H1 (cell line): Measurements from ENCODE around the gene ITGA6. TPM values are rescaled to one million over a fixed set of nuclear protein-coding genes. Genes with fewer than 3 reads are reported as not detected.

Source experiments
- ATF2 ChIP-seq: IDR thresholded peaks from 2 replicates; pipeline ENCODE4 v1.6.1; 2012; ENCODE audit warnings: low read length, inconsistent platforms
- ATF3 ChIP-seq: IDR thresholded peaks from 2 replicates; pipeline ENCODE4 v1.6.1; 2011; ENCODE audit warnings: low read depth, mild to moderate bottlenecking, low read length; ENCODE audit not compliant: insufficient read depth
- BACH1 ChIP-seq: IDR thresholded peaks from 2 replicates; pipeline ENCODE4 v1.6.1; 2012; ENCODE audit warnings: low read length, improper control_type of control experiment
- CBX5 ChIP-seq: fragments of 300-800, 300-1000 bp; sonication (generic); IDR thresholded peaks from 2 replicates; pipeline ENCODE4 v1.7.1; 2016; ENCODE audit warnings: antibody characterized with exemption, low read length, low read depth
- CEBPB ChIP-seq: IDR thresholded peaks from 2 replicates; pipeline ENCODE4 v1.6.1; 2012; ENCODE audit warnings: low read depth, low read length
- CREB1 ChIP-seq: IDR thresholded peaks from 2 replicates; pipeline ENCODE4 v1.6.1; 2012; ENCODE audit warnings: inconsistent platforms
- JUND ChIP-seq: IDR thresholded peaks from 2 replicates; pipeline ENCODE4 v1.6.1; 2011; ENCODE audit warnings: mild to moderate bottlenecking, improper control_type of control experiment, low read length
- KDM4A ChIP-seq: IDR thresholded peaks from one replicate; pipeline ENCODE4 v1.7.1; 2012; ENCODE audit warnings: low read depth, mild to moderate bottlenecking, moderate library complexity, low read length, inconsistent platforms; ENCODE audit not compliant: severe bottlenecking
- PHF8 ChIP-seq: fragments of 200-600 bp; sonication (generic); conservative IDR thresholded peaks from 2 replicates; pipeline ENCODE4 v1.7.1; 2012; ENCODE audit warnings: low read depth, mild to moderate bottlenecking, inconsistent platforms, low read length, moderate library complexity
- POLR2A ChIP-seq, 2 experiments: IDR thresholded peaks; 1 replicate in 1 of 2; 2 replicates in 1 of 2; pipeline ENCODE4 v1.6.1; 2011; ENCODE audit warnings: low read depth in 2 of 2, low read length in 2 of 2, mild to moderate bottlenecking in 2 of 2; ENCODE audit errors: control extremely low read depth in 1 of 2
- POLR2AphosphoS5 ChIP-seq: IDR thresholded peaks from 2 replicates; pipeline ENCODE4 v1.6.1; 2011; ENCODE audit warnings: low read depth, low read length
- SIN3A ChIP-seq, 2 experiments: IDR thresholded peaks in 1 of 2; conservative IDR thresholded peaks in 1 of 2; 2 replicates each; pipeline ENCODE4 v1.6.1; 2011 to 2012; ENCODE audit warnings: low read length in 2 of 2, improper control_type of control experiment in 1 of 2, low read depth in 1 of 2, mild to moderate bottlenecking in 1 of 2
- SIX5 ChIP-seq: IDR thresholded peaks from 2 replicates; pipeline ENCODE4 v1.6.1; 2011; ENCODE audit warnings: mild to moderate bottlenecking, low read depth, low read length
- TAF1 ChIP-seq: IDR thresholded peaks from 2 replicates; pipeline ENCODE4 v1.6.1; 2011; ENCODE audit warnings: mild to moderate bottlenecking, low read depth, low read length
- TAF7 ChIP-seq: optimal IDR thresholded peaks from 2 replicates; pipeline ENCODE3; 2011; ENCODE audit warnings: low read depth, mild to moderate bottlenecking, inconsistent platforms, low read length, moderate library complexity, borderline replicate concordance
- TBP ChIP-seq: IDR thresholded peaks from 2 replicates; pipeline ENCODE4 v1.6.1; 2011; ENCODE audit warnings: low read depth, low read length, improper control_type of control experiment
- TCF12 ChIP-seq: IDR thresholded peaks from 2 replicates; pipeline ENCODE4 v1.6.1; 2011; ENCODE audit warnings: low read depth, mild to moderate bottlenecking, low read length
- ZNF274 ChIP-seq: IDR thresholded peaks from 2 replicates; pipeline ENCODE4 v1.7.0; 2012; ENCODE audit warnings: low read length, borderline replicate concordance; ENCODE audit errors: extremely low read depth
- polyA plus RNA-seq, 7 experiments: library from polyadenylated mRNA; depleted of rRNA in 3 of 7; stranded (reverse) in 5 of 7; unstranded in 2 of 7; fragments of >200 nt in 5 of 7; fragments of 200-250 nt in 2 of 7; gene quantifications; 1 replicate in 5 of 7; 2 replicates in 1 of 7; 4 replicates in 1 of 7; pipeline versions ENCODE4 v1.2.1 to v1.2.3, GENCODE V29; 2011 to 2013; ENCODE audit warnings: missing spikeins in 2 of 7, mixed read lengths in 2 of 7
- total RNA-seq: library from RNA; stranded (reverse); fragmentation: NEBNext Ultra II Directional; extraction: Animal tissue kit (Norgen Biotek cat#: 25700); gene quantifications from 2 replicates; pipeline ENCODE4 v1.2.1, GENCODE V29; 2021
- TF ChIP-seq, protein P1 (sequence below), 3 experiments: IDR thresholded peaks; 1 replicate in 2 of 3; 2 replicates in 1 of 3; pipeline versions ENCODE4 v1.5.1 to v1.6.1; 2011; ENCODE audit warnings: low read length in 3 of 3, mild to moderate bottlenecking in 3 of 3, inconsistent platforms in 2 of 3, low read depth in 1 of 3, moderate library complexity in 1 of 3; ENCODE audit not compliant: insufficient read depth in 1 of 3; ENCODE audit errors: control extremely low read depth in 1 of 3
- TF ChIP-seq, protein P2 (sequence below): IDR thresholded peaks from 2 replicates; pipeline ENCODE4 v1.6.1; 2012; ENCODE audit warnings: inconsistent platforms

ITGA6 gene
- total and polyA plus RNA-seq, 2 of the 8 experiments (the other 6 are each of a cell fraction or from before 2014, with no cell fraction given) = 26.9 to 118 TPM

DNA sequence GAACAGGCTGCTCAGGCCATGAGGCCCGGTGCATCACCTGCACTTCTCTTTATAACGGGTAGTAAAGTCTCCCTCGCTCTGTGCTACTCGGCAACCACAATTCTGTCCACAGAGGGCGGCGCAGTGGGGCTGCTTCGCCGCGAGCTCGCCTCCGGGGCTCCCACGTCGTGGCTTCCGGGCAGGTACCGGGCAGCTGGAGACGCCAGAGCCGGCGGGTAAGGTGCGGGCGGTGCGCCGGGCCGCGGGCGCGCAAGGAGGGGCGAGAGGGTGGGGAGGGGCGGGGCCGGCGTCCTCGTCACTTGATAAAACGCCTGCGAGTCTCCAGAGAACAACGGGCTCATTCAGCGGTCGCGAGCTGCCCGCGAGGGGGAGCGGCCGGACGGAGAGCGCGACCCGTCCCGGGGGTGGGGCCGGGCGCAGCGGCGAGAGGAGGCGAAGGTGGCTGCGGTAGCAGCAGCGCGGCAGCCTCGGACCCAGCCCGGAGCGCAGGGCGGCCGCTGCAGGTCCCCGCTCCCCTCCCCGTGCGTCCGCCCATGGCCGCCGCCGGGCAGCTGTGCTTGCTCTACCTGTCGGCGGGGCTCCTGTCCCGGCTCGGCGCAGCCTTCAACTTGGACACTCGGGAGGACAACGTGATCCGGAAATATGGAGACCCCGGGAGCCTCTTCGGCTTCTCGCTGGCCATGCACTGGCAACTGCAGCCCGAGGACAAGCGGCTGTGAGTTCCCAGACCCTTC is at the start of gene ITGA6 (continued):
- no peak for TF ChIP-seq ATF2
- TF ChIP-seq POLR2A (IDR thresholded peaks at IDR 0.05; ENCODE audit: control extremely low read depth in 1 of 2, low read depth in 2 of 2, low read length in 2 of 2) = peak; percentile 60 to 83
- no peak for TF ChIP-seq CEBPB
- no peak for TF ChIP-seq SIX5
- TF ChIP-seq ZNF274 = no peak
- no peak for TF ChIP-seq ATF3
- TF ChIP-seq, protein P1, sequence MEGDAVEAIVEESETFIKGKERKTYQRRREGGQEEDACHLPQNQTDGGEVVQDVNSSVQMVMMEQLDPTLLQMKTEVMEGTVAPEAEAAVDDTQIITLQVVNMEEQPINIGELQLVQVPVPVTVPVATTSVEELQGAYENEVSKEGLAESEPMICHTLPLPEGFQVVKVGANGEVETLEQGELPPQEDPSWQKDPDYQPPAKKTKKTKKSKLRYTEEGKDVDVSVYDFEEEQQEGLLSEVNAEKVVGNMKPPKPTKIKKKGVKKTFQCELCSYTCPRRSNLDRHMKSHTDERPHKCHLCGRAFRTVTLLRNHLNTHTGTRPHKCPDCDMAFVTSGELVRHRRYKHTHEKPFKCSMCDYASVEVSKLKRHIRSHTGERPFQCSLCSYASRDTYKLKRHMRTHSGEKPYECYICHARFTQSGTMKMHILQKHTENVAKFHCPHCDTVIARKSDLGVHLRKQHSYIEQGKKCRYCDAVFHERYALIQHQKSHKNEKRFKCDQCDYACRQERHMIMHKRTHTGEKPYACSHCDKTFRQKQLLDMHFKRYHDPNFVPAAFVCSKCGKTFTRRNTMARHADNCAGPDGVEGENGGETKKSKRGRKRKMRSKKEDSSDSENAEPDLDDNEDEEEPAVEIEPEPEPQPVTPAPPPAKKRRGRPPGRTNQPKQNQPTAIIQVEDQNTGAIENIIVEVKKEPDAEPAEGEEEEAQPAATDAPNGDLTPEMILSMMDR (IDR thresholded peaks at IDR 0.05; ENCODE audit: control extremely low read depth in 1 of 3, insufficient read depth in 1 of 3, low read depth in 1 of 3, low read length in 3 of 3) = peak in 1 of 3 experiments; percentile 32; a peak in 2 of 4 replicates
- TF ChIP-seq BACH1 = 0 out of 2 replicates have a peak, but pooled peaks have one; percentile 33
- TF ChIP-seq TAF7 = no peak
- TF ChIP-seq TBP = peak; percentile 79
- peak; percentile 60 for TF ChIP-seq POLR2AphosphoS5
- no peak for TF ChIP-seq TCF12
- TF ChIP-seq TAF1 = peak; percentile 69
- TF ChIP-seq SIN3A (conservative IDR thresholded peaks at IDR 0.05 in 1 of 2, IDR thresholded peaks at IDR 0.05 in 1 of 2; ENCODE audit: low read depth in 1 of 2, low read length in 2 of 2) = peak; percentile 10 to 58; a peak in 1 of 4 replicates
- TF ChIP-seq, protein P2, sequence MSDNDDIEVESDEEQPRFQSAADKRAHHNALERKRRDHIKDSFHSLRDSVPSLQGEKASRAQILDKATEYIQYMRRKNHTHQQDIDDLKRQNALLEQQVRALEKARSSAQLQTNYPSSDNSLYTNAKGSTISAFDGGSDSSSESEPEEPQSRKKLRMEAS = peak; percentile 82
- TF ChIP-seq PHF8 = peak; percentile 76
- peak; percentile 78 for TF ChIP-seq KDM4A
- TF ChIP-seq CBX5 = no peak
- TF ChIP-seq JUND = no peak
- TF ChIP-seq CREB1 = 0 out of 2 replicates have a peak, but pooled peaks have one; percentile 12
